ENCODE data around the gene MLEC.

MLEC gene

GRCh38 chr12:120739821-120740613 lies 53.1 kb downstream of the MLEC start:
- DNase-seq (ENCODE audit: extremely low read depth, low read depth): no peak
- TF ChIP-seq CTCF (IDR thresholded peaks at IDR 0.05; ENCODE audit: low read depth, low read length, missing control alignments): no peak
- no peak overlapping the region for H3K4me3 ChIP-seq (replicated peaks; ENCODE audit: low read depth, low read length)

- no peak for DNase-seq (ENCODE audit: extremely low read depth, low read depth)
Observed at GRCh38 chr12:120740871-120741270, 53.9 kb downstream of the MLEC start.

GRCh38 chr12:120741476-120742421 lies 54.8 kb downstream of the MLEC start:
- no peak for TF ChIP-seq CTCF (IDR thresholded peaks at IDR 0.05; ENCODE audit: low read depth, low read length, missing control alignments)
- DNase-seq (ENCODE audit: extremely low read depth, low read depth): no peak
- H3K4me3 ChIP-seq (replicated peaks; ENCODE audit: low read depth, low read length): no peak overlapping the region

More at GRCh38 chr12:120740871-120741270, 53.9 kb downstream of the MLEC start:
- no peak for TF ChIP-seq CTCF (IDR thresholded peaks at IDR 0.05; ENCODE audit: low read depth, low read length, missing control alignments)
- H3K4me3 ChIP-seq (replicated peaks; ENCODE audit: low read depth, low read length): no peak overlapping the region

GRCh38 chr12:120744922-120745493 lies 58.1 kb downstream of the MLEC start:
- no peak for DNase-seq (ENCODE audit: extremely low read depth, low read depth)

GRCh38 chr12:120748242-120748641 lies 61.3 kb downstream of the MLEC start:
- no peak overlapping the region for H3K4me3 ChIP-seq (replicated peaks; ENCODE audit: low read depth, low read length)
- no peak for TF ChIP-seq CTCF (IDR thresholded peaks at IDR 0.05; ENCODE audit: low read depth, low read length, missing control alignments)
- no peak for DNase-seq (ENCODE audit: extremely low read depth, low read depth)

More at GRCh38 chr12:120744922-120745493, 58.1 kb downstream of the MLEC start:
- no peak for TF ChIP-seq CTCF (IDR thresholded peaks at IDR 0.05; ENCODE audit: low read depth, low read length, missing control alignments)
- no peak overlapping the region for H3K4me3 ChIP-seq (replicated peaks; ENCODE audit: low read depth, low read length)

GRCh38 chr12:120749256-120749655 lies 62.3 kb downstream of the MLEC start:
- H3K4me3 ChIP-seq (replicated peaks; ENCODE audit: low read depth, low read length): no peak overlapping the region
- TF ChIP-seq CTCF (IDR thresholded peaks at IDR 0.05; ENCODE audit: low read depth, low read length, missing control alignments): no peak
- DNase-seq (ENCODE audit: extremely low read depth, low read depth): no peak
